Stimulated activated CD4-positive, alpha-beta T cell treated with anti-CD3 and anti-CD28 coated beads, TNF-alpha, amount 100 ng/mL, for 24 hours (primary cell): ENCODE results near the gene PRRT4.

Experiments
- DNase-seq, 3 experiments: peaks; one replicate each; pipeline ENCODE4 v3.0.0-alpha.2; 2020; ENCODE audit warnings: low read depth in 3 of 3

PRRT4 gene

GRCh38 chr7:128361411-128362379 is at the start of gene PRRT4:
PRRT4 (minus strand) TSS chr7:128361690.
- DNase-seq: peak in 1 of 3 experiments; percentile 34

GRCh38 chr7:128410451-128410753 is 48.9 kb upstream of the PRRT4 start:
- DNase-seq: no peak

GRCh38 chr7:128409596-128410450 is 48.3 kb upstream of the PRRT4 start, which contains the start of gene IMPDH1:
IMPDH1 (minus strand) TSS chr7:128409982; CDS start chr7:128409901, 81 bp downstream.
- DNase-seq: peak; percentile 72 to 91 (median 74)

- no peak for DNase-seq
Observed at GRCh38 chr7:128408709-128409595, 47.5 kb upstream of the PRRT4 start.

- no peak for DNase-seq
Observed at GRCh38 chr7:128407751-128408708, 46.5 kb upstream of the PRRT4 start.

GRCh38 chr7:128407233-128407589 is 45.7 kb upstream of the PRRT4 start:
- no peak for DNase-seq

GRCh38 chr7:128406314-128407232 is 45.1 kb upstream of the PRRT4 start:
- no peak for DNase-seq

GRCh38 chr7:128405471-128406313 is 44.2 kb upstream of the PRRT4 start:
- peak in 2 of 3 experiments; percentile 28 to 60 for DNase-seq

GRCh38 chr7:128404886-128405470 is 43.5 kb upstream of the PRRT4 start:
- DNase-seq: no peak

- DNase-seq: no peak
Observed at GRCh38 chr7:128404143-128404681, 42.7 kb upstream of the PRRT4 start.

GRCh38 chr7:128403676-128404075 is 42.2 kb upstream of the PRRT4 start:
- DNase-seq: no peak

- DNase-seq: no peak
Observed at GRCh38 chr7:128402356-128402755, 40.9 kb upstream of the PRRT4 start.

- no peak for DNase-seq
Observed at GRCh38 chr7:128400566-128400965, 39.1 kb upstream of the PRRT4 start.

- no peak for DNase-seq
Observed at GRCh38 chr7:128399991-128400390, 38.5 kb upstream of the PRRT4 start.

- no peak for DNase-seq
Observed at GRCh38 chr7:128398841-128399135, 37.3 kb upstream of the PRRT4 start.

- peak in 1 of 3 experiments; percentile 44 for DNase-seq
Observed at GRCh38 chr7:128398016-128398840, 36.7 kb upstream of the PRRT4 start.

GRCh38 chr7:128396357-128396756 is 34.9 kb upstream of the PRRT4 start:
- no peak for DNase-seq
